Fibroblast of villous mesenchyme (primary cell): Measurements from ENCODE around the gene SPOCD1. TPM values are rescaled to one million over a fixed set of nuclear protein-coding genes. Genes with fewer than 3 reads are reported as not detected.

Experiments
- DNase-seq: peaks from one replicate; pipeline ENCODE4 v3.0.0-alpha.2; 2010; ENCODE audit warnings: low read depth
- H3K4me3 ChIP-seq: 2 replicates; pipeline ENCODE4 v1.5.1; 2011; ENCODE audit warnings: low read depth, mild to moderate bottlenecking, low read length
- CTCF ChIP-seq: IDR thresholded peaks from 2 replicates; pipeline ENCODE4 v1.5.1; 2012; ENCODE audit warnings: low read depth, mild to moderate bottlenecking, low read length; ENCODE audit not compliant: insufficient read depth
- total RNA-seq: library from RNA; depleted of rRNA; stranded (reverse); fragments of >200 nt; gene quantifications from 2 replicates; pipeline ENCODE4 v1.2.3, GENCODE V29; 2012

Gene SPOCD1
- total RNA-seq, 1 donor = 62.2 TPM

GRCh38 chr1:31768939-31769704 lies 46.7 kb downstream of the SPOCD1 start:
- DNase-seq = no peak
- no peak overlapping the region for H3K4me3 ChIP-seq
- no peak for TF ChIP-seq CTCF

- H3K4me3 ChIP-seq = no peak overlapping the region
- TF ChIP-seq CTCF = no peak
- DNase-seq = no peak
Measured at GRCh38 chr1:31768407-31768907, 47.4 kb downstream of the SPOCD1 start.

- no peak for TF ChIP-seq CTCF
- H3K4me3 ChIP-seq = no peak overlapping the region
- DNase-seq = no peak
Measured at GRCh38 chr1:31767225-31767624, 48.6 kb downstream of the SPOCD1 start.

GRCh38 chr1:31765516-31765915 lies 50.3 kb downstream of the SPOCD1 start:
- TF ChIP-seq CTCF = no peak
- no peak for DNase-seq
- no peak overlapping the region for H3K4me3 ChIP-seq

- no peak overlapping the region for H3K4me3 ChIP-seq
- no peak for DNase-seq
Measured at GRCh38 chr1:31765041-31765467, 50.8 kb downstream of the SPOCD1 start.

GRCh38 chr1:31764312-31765040 lies 51.3 kb downstream of the SPOCD1 start, which contains the start of gene ADGRB2:
ADGRB2 (minus strand) TSS chr1:31764340; CDS start chr1:31757221, 7,119 bp downstream.
- H3K4me3 ChIP-seq = peak within 1 kb of the TSS; percentile 68
- DNase-seq = no peak
- no peak for TF ChIP-seq CTCF

More at GRCh38 chr1:31765041-31765467, 50.8 kb downstream of the SPOCD1 start:
- TF ChIP-seq CTCF = peak; percentile 27
